ENCODE data around the gene DDAH1. TPM values are rescaled to one million over a fixed set of nuclear protein-coding genes. Genes with fewer than 3 reads are reported as not detected.
A peak's percentile ranks its signal among the peaks of the same experiment; 100 is the strongest.

DDAH1 gene
- polyA plus RNA-seq, 1 donor from 2014 or later: 42.7 TPM

GRCh38 chr1:85375493-85375892, 89.5 kb downstream of the DDAH1 start:
- Histone ChIP-seq H3K79me2 (replicated peaks; ENCODE audit: insufficient read depth, low read length) (peaks cover 34% of the 10 kb centered on the region), H3K27ac (ENCODE audit: low read length) (no peak overlapping the region)

GRCh38 chr1:85374160-85374559, 90.8 kb downstream of the DDAH1 start:
- Histone ChIP-seq H3K4me3 (ENCODE audit: low read length) (no peak overlapping the region), H3K27ac (ENCODE audit: low read length) (no peak overlapping the region), H2AFZ (ENCODE audit: low read depth, low read length) (no peak overlapping the region), H4K20me1 (ENCODE audit: insufficient read depth) (no peaks in the 10 kb centered on the region), H3K9ac (ENCODE audit: low read length) (no peak overlapping the region), H3F3A (ENCODE audit: insufficient read depth, low read length, poor library complexity, severe bottlenecking) (no peaks in the 10 kb centered on the region), H3K4me2 (ENCODE audit: low read length) (no peak overlapping the region), H3K9me2 (ENCODE audit: insufficient read depth, low read length) (no peaks in the 10 kb centered on the region), H3K9me3 (ENCODE audit: low read length) (no peaks in the 10 kb centered on the region), H3K27me3 (ENCODE audit: insufficient read depth, low read depth, low read length) (no peaks in the 10 kb centered on the region), H3K36me3 (ENCODE audit: insufficient read depth, low read length) (no peaks in the 10 kb centered on the region), H3K79me2 (replicated peaks; ENCODE audit: insufficient read depth, low read length) (peaks cover 37% of the 10 kb centered on the region)
- TF ChIP-seq TAF1 (IDR thresholded peaks at IDR 0.05; ENCODE audit: low read depth) (no peak), EZH2 (IDR thresholded peaks at IDR 0.05; ENCODE audit: borderline replicate concordance, insufficient read depth, low read length, poor library complexity, severe bottlenecking) (no peak), MXI1 (conservative IDR thresholded peaks at IDR 0.05; ENCODE audit: poor library complexity, severe bottlenecking) (no peak), REST (IDR thresholded peaks at IDR 0.05; ENCODE audit: borderline replicate concordance) (no peak), RAD21 (conservative IDR thresholded peaks at IDR 0.05) (no peak), CTCF (IDR thresholded peaks at IDR 0.05; ENCODE audit: poor library complexity, severe bottlenecking) (no peak), SMC3 (conservative IDR thresholded peaks at IDR 0.05; ENCODE audit: poor library complexity) (no peak)

More at GRCh38 chr1:85375493-85375892, 89.5 kb downstream of the DDAH1 start:
- no peak for TF ChIP-seq EZH2 (IDR thresholded peaks at IDR 0.05; ENCODE audit: borderline replicate concordance, insufficient read depth, low read length, poor library complexity, severe bottlenecking)
- TF ChIP-seq CTCF (IDR thresholded peaks at IDR 0.05; ENCODE audit: poor library complexity, severe bottlenecking): no peak
- no peak for TF ChIP-seq RAD21 (conservative IDR thresholded peaks at IDR 0.05)
- TF ChIP-seq REST (IDR thresholded peaks at IDR 0.05; ENCODE audit: borderline replicate concordance): no peak
- no peak for TF ChIP-seq EP300 (conservative IDR thresholded peaks at IDR 0.05; ENCODE audit: poor library complexity, severe bottlenecking)
- TF ChIP-seq TAF1 (IDR thresholded peaks at IDR 0.05; ENCODE audit: low read depth): no peak
- H3K36me3 ChIP-seq (ENCODE audit: insufficient read depth, low read length): no peaks in the 10 kb centered on the region
- H3K9me2 ChIP-seq (ENCODE audit: insufficient read depth, low read length): no peaks in the 10 kb centered on the region
- no peaks in the 10 kb centered on the region for H4K20me1 ChIP-seq (ENCODE audit: insufficient read depth)
- no peaks in the 10 kb centered on the region for H3K27me3 ChIP-seq (ENCODE audit: insufficient read depth, low read depth, low read length)
- H3K4me3 ChIP-seq (ENCODE audit: low read length): peak overlapping the region; percentile 26
- no peak overlapping the region for H2AFZ ChIP-seq (ENCODE audit: low read depth, low read length)
- no peaks in the 10 kb centered on the region for H3K9me3 ChIP-seq (ENCODE audit: low read length)
- H3K4me2 ChIP-seq (ENCODE audit: low read length): no peak overlapping the region
- H3F3A ChIP-seq (ENCODE audit: insufficient read depth, low read length, poor library complexity, severe bottlenecking): no peaks in the 10 kb centered on the region
- H3K9ac ChIP-seq (ENCODE audit: low read length): no peak overlapping the region

All from neural cell (in vitro differentiated cells).